Brain microvascular endothelial cell (primary cell): ENCODE results near the gene CDK5R2.
A peak's percentile ranks its signal among the peaks of the same experiment; 100 is the strongest.

Experiments used
- DNase-seq: peaks from one replicate; pipeline ENCODE4 v3.0.0-alpha.2; 2020
- H3K27ac ChIP-seq: fragments of 250-450 bp; sonication (Bioruptor Pico); 2 replicates; pipeline ENCODE4 v1.5.1; 2020; ENCODE audit warnings: mild to moderate bottlenecking, moderate library complexity
- H3K27me3 ChIP-seq: fragments of 250-450 bp; sonication (Bioruptor Pico); replicated peaks from 2 replicates; pipeline ENCODE4 v1.5.1; 2020; ENCODE audit warnings: mild to moderate bottlenecking
- H3K36me3 ChIP-seq: fragments of 250-450 bp; sonication (Bioruptor Pico); replicated peaks from 2 replicates; pipeline ENCODE4 v1.5.1; 2020; ENCODE audit warnings: mild to moderate bottlenecking
- H3K4me3 ChIP-seq: 2 replicates; pipeline ENCODE4 v1.5.1; 2011; ENCODE audit warnings: low read depth, mild to moderate bottlenecking, control low read depth, low read length, moderate library complexity
- in situ Hi-C: cut with HindIII; loops from 2 replicates; pipeline ENCODE4 v1.10.0; 2017; ENCODE audit warnings: low sequenced_read_pairs, low pct_ligation_motif_present
- TF ChIP-seq, protein P1 (sequence below): IDR thresholded peaks from 2 replicates; pipeline ENCODE4 v1.5.1; 2011; ENCODE audit warnings: low read depth, mild to moderate bottlenecking, moderate library complexity, low read length, control low read depth, inconsistent platforms; ENCODE audit errors: missing control alignments

Gene CDK5R2

DNA sequence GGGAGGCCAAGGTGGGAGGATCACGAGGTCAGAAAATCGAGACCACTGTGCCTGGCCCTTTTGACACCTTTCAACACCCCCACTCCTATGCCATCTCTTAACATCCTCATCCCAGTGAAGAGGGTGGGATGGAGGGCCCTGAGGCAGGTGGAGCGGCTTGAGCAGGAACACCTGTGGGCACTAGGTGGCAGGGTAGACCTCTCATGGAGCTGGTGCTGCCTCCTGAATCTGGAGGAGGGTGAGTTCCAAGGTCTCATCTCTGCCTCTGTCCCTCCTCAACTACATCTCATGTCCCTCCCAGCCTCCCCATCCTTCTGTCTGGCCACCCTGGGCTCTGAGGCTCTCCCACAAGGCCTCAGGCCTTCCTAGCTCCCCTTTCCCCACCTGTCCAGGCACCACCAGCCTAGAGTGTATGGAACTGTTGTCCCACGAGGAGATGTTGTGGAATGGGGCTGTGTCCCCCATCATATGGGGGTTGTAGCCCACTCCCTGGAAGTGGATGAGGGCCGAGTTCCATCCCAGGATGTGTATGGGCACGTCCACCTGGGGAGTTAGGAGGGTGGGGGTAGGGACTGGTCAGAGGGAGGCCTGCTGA is 50.8 kb downstream of the CDK5R2 start:
- Histone ChIP-seq H3K4me3 (no peak overlapping the region), H3K27me3 (no peaks in the 10 kb centered on the region), H3K36me3 (no peaks in the 10 kb centered on the region), H3K27ac (no peak overlapping the region)
- DNase-seq: no peak
- in situ Hi-C loops: no loop called here
- TF ChIP-seq, protein P1, sequence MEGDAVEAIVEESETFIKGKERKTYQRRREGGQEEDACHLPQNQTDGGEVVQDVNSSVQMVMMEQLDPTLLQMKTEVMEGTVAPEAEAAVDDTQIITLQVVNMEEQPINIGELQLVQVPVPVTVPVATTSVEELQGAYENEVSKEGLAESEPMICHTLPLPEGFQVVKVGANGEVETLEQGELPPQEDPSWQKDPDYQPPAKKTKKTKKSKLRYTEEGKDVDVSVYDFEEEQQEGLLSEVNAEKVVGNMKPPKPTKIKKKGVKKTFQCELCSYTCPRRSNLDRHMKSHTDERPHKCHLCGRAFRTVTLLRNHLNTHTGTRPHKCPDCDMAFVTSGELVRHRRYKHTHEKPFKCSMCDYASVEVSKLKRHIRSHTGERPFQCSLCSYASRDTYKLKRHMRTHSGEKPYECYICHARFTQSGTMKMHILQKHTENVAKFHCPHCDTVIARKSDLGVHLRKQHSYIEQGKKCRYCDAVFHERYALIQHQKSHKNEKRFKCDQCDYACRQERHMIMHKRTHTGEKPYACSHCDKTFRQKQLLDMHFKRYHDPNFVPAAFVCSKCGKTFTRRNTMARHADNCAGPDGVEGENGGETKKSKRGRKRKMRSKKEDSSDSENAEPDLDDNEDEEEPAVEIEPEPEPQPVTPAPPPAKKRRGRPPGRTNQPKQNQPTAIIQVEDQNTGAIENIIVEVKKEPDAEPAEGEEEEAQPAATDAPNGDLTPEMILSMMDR: peak; percentile 45

DNA sequence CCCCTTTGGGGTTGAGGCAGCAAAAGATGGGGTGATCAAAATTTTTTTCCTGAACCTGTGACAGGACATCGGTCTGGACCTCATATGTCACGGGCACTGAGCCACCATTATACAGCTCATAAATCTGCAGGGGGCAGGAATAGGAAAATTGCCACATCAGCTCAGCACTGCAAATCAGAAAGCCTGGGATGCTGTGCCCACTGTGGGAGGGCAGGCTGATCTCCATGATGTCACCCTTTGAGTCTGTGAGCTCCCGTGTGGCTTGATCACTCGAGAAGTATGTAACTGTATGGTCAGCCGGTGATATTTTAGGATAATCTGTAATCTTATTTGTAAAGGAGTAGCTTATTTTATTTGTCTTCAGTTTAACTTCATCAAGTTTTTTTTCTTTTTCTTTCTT is 51.4 kb downstream of the CDK5R2 start:
- in situ Hi-C loops: no loop called here
- H3K4me3 ChIP-seq: no peak overlapping the region
- TF ChIP-seq, protein P1: no peak
- no peak for DNase-seq
- no peaks in the 10 kb centered on the region for H3K27me3 ChIP-seq
- H3K27ac ChIP-seq: no peak overlapping the region
- H3K36me3 ChIP-seq: no peaks in the 10 kb centered on the region
